ENCODE data around the gene DDX18. TPM values are rescaled to one million over a fixed set of nuclear protein-coding genes. Genes with fewer than 3 reads are reported as not detected.

DDX18 gene
- total RNA-seq, 2 experiments from 2014 or later = 139 to 156 TPM

DNA sequence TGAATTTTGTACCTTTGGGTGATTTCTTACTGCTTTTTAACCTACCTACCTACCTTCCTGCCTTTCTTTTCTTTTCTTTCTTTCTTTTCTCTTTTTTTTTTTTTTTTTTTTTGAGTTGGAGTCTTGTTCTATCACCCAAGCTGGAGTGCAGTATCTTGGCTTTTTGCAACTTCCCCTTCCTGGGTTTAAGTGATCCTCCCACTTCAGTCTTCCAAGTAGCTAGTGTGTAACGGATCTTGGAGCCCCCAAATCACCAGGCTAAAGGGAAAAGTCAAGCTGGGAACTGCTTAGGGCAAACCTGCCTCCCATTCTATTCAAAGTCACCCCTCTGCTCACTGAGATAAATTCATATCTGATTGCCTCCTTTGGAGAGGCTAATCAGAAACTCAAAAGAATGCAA is 61.3 kb downstream of the DDX18 start:
- H3K9me3 Mint-ChIP-seq = no peaks in the 10 kb centered on the region
- no peak for ATAC-seq
- ChIA-PET POLR2A (no interaction called here), CTCF (no interaction called here)
- TF ChIP-seq, protein P1, sequence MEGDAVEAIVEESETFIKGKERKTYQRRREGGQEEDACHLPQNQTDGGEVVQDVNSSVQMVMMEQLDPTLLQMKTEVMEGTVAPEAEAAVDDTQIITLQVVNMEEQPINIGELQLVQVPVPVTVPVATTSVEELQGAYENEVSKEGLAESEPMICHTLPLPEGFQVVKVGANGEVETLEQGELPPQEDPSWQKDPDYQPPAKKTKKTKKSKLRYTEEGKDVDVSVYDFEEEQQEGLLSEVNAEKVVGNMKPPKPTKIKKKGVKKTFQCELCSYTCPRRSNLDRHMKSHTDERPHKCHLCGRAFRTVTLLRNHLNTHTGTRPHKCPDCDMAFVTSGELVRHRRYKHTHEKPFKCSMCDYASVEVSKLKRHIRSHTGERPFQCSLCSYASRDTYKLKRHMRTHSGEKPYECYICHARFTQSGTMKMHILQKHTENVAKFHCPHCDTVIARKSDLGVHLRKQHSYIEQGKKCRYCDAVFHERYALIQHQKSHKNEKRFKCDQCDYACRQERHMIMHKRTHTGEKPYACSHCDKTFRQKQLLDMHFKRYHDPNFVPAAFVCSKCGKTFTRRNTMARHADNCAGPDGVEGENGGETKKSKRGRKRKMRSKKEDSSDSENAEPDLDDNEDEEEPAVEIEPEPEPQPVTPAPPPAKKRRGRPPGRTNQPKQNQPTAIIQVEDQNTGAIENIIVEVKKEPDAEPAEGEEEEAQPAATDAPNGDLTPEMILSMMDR (IDR thresholded peaks at IDR 0.05) = no peak
- no peak overlapping the region for H3K4me3 Mint-ChIP-seq
- no peaks in the 10 kb centered on the region for H3K36me3 Mint-ChIP-seq (ENCODE audit: low read depth)
- no peak overlapping the region for H3K27ac Mint-ChIP-seq
- peaks cover 13% of the 10 kb centered on the region for H3K27me3 Mint-ChIP-seq
- DNase-seq = no peak
- H3K4me1 Mint-ChIP-seq (ENCODE audit: low read depth) = no peaks in the 10 kb centered on the region
- intact Hi-C loops (cut with micrococcal nuclease) = no loop called here

DNA sequence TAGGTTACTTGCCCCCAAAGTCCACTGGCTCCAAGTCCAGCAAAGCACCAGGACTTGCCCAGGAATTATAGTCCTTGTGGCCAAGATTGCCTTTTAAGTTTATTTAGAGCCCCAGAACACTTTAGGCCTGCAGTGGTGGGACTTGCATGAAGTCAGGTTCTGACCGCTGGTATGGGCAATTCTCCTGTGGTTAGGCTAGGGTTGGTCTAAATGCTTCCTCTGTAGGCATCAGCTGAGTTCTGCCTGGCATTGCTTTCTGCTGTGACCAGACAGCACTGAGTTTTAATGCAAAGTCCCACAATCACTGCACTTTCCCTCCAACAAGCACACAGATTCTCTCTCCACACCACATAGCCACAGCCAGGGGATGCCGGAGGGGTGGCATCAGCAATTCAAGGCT is 64.5 kb downstream of the DDX18 start:
- TF ChIP-seq, protein P1 (IDR thresholded peaks at IDR 0.05) = no peak
- ChIA-PET CTCF (no interaction called here), POLR2A (no interaction called here)
- ATAC-seq (no peak), DNase-seq (no peak)
- intact Hi-C loops (cut with micrococcal nuclease) = no loop called here
- Mint-ChIP-seq H3K36me3 (ENCODE audit: low read depth) (no peaks in the 10 kb centered on the region), H3K27me3 (peaks cover 15% of the 10 kb centered on the region), H3K9me3 (peaks cover 5% of the 10 kb centered on the region), H3K4me1 (ENCODE audit: low read depth) (no peaks in the 10 kb centered on the region), H3K27ac (no peak overlapping the region), H3K4me3 (no peak overlapping the region)

Other genes with a start within 250 kb of the DDX18 start
- gene CCDC93, start 199.4 kb downstream of the DDX18 start, total RNA-seq = 10 to 100 TPM; 24.5 to 25.4 TPM